COLO829 (cell line): Measurements from ENCODE around the gene CDC42SE1.
A peak's percentile ranks its signal among the peaks of the same experiment; 100 is the strongest.
"Not testable (repeated sequence)": the region's sequence is repeated elsewhere in the genome, so short reads cannot be mapped to it uniquely, and the experiment has no call there.

Experiments used
- DNase-seq: peaks from one replicate; pipeline ENCODE4 v3.0.0; 2012; ENCODE audit warnings: low spot score

Gene CDC42SE1

DNA sequence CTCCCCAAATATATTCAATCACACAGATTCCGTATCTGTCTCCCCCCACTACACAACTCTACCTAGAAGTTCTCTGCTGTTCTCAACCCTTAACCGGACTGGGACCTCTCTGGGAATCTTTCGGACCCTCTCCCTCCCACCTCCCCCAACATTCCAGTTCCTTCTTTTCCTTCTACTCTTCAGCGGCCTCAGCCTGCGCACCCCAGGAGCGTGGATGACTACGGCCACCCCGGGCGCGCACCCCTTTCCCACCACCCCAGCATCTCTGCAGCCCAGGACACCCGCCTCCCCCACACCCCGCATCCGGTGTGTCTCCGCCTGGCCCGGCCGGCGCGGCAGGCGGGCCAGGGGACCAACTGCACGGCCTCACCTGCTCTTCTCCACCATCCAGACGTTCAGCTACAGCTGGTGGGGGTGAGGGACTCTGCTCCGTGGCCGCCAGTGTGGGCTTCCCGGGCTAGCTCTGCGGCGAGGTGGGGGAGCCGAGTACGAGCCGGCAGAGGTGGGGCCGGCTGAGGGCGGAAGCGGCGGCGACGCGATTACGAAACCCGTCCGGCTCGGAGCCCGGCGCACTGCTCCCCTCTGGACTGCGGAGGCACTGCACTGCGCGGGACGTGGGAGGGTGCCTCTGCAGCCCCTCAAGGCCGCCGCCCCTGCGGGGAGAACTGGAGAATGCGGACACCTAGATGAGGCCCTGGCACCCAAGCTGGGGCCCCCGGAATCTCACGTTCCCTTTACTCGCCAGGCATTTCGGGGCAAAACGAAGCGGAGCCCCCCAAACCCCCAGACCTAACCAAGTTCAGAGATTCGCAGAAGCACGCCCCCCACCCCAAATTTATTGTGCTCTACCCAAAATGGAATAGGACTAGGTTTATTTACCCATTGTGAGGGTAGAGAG lies at the start of gene CDC42SE1:
Gene CDC42SE1, minus strand, starts transcription at position 514 of the 898 bp plus-strand sequence. CDS start 3,892 bp downstream, outside the sequence.
- peak; percentile 87 for DNase-seq

DNA sequence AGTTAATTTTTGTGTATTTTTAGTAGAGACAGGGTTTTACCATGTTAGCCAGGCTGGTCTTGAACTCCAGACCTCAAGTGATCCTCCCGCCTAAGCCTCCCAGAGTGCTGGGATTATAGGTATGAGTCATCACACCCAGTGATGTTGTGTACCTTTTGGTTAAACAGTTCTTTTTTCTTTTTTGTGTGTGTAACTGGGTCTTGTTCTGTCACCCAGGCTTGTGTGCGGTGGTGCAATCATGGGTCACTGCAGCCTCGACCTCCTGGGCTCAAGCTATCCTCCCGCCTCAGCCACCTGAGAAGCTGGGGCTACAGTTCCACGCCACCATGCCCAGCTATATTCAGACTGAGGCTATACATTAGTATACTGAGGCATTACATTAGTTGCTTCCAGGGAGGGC lies 48.9 kb upstream of the CDC42SE1 start:
- no peak for DNase-seq

GRCh38 chr1:151106894-151107293 lies 47.5 kb upstream of the CDC42SE1 start:
- no peak for DNase-seq

DNA sequence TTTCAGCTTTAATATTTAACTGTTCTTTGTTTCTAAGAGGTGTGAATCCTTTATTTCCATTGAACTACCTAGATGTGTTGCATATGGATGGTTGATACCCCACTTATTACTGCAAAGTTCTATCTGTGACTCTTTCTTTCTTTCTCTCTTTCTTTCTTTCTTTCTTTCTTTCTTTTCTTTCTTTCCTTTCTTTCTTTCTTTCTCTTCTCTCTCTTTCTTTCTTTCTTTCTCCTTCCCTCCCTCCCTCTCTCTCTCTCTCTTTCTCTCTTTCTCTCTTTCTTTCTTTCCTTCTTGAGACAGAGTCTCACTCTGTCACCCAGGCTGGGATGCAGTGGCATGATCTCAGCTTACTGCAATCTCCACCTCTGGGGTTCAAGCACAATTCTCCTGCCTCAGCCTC lies 45.2 kb upstream of the CDC42SE1 start:
- DNase-seq, result no peak

- DNase-seq, result no peak
Observed at GRCh38 chr1:151098126-151098525, 38.7 kb upstream of the CDC42SE1 start.

GRCh38 chr1:151097426-151097825 lies 38.0 kb upstream of the CDC42SE1 start:
- not testable (repeated sequence) for DNase-seq

GRCh38 chr1:151085953-151086559 lies 26.6 kb upstream of the CDC42SE1 start:
- DNase-seq, result no peak

- DNase-seq, result no peak
Observed at GRCh38 chr1:151072224-151072623, 12.8 kb upstream of the CDC42SE1 start.

DNA sequence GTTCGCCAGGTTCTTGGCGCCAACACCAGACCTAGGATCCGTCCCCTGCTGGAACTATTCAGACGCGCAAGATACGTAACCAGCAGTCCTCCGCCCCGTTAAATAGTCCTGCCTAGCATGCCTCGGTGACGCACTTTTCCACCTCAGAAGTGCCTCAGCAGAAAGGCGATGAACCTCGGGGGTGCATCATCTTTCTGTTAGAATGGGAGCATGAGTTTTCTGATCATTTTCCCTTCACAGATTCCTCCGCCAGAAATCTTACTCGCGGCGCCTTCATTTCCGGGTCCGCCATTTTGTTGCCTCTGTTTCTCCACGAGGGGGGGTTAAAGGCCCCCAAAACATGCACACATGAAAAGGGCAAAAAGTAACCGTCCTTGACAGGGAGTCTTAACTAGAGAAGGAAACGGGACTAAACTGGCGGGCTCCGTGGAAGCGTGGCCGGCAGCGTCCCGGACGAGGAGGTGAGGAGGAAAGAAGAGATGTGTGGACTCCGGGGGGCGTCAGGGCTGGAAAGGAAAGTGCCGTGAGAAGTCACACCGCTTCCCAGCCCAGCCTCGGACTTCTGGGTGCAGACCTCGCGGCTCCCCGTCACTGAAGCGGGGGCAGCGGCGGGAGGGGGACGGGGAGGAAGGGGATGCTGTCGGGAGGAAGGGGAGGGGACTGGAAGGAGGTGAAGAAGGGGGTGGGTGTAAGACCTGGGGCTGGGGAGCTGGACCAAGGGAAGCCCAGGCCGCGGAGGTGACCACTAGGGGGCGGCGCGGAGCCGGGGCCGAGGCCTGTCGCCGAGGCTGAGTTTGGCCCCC lies 11.3 kb upstream of the CDC42SE1 start, which contains the start of gene GABPB2:
Gene GABPB2, plus strand, starts transcription at position 288 of the 803 bp plus-strand sequence. CDS start 17,429 bp downstream, outside the sequence.
- DNase-seq, result peak; percentile 87

DNA sequence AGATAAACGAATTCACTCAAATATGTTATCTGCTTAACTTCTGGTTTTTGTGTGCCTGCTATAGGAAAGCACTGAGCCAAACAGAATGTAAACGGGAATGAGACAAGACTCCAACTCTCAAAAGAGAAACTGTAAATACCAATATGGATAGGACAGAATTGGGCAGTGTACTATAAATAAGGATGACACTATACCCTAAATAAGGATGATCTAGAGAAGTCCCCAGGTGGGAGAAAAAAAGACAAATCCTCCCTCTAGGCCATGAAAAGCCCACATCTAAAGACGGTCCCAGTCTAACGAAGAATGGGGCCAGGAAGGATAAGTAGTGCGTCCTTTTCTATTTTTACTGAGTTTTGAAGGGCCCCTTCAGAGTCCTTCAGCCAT lies 9.7 kb upstream of the CDC42SE1 start:
- no peak for DNase-seq

- no peak for DNase-seq
Observed at GRCh38 chr1:151067185-151067584, 7.8 kb upstream of the CDC42SE1 start.

DNA sequence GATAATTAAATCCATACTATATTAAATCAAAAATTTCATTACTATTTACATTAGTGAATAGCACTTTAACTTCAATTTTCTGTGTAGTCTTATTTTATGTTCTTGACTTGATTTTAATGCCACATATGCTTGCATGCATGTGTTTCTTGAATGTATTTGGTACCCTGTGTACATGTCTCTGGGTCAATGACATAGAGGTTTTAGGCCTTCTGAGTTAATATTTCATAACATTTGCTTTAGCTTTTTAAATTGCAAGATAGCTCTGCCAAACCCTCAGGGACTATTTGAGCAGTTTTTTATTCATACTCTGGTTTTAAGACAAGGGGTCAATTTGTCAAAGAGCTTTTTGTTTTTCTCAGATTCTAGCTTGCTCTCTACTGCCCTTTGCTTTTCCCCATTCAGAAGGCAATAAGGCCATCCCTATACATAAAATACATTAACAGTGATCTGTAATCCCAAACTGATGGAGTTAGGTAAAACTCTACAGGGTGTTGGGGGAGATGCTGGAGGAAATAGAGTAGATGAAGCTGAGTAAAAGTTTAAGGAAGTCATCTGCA lies 5.7 kb upstream of the CDC42SE1 start:
- DNase-seq, result peak; percentile 78

DNA sequence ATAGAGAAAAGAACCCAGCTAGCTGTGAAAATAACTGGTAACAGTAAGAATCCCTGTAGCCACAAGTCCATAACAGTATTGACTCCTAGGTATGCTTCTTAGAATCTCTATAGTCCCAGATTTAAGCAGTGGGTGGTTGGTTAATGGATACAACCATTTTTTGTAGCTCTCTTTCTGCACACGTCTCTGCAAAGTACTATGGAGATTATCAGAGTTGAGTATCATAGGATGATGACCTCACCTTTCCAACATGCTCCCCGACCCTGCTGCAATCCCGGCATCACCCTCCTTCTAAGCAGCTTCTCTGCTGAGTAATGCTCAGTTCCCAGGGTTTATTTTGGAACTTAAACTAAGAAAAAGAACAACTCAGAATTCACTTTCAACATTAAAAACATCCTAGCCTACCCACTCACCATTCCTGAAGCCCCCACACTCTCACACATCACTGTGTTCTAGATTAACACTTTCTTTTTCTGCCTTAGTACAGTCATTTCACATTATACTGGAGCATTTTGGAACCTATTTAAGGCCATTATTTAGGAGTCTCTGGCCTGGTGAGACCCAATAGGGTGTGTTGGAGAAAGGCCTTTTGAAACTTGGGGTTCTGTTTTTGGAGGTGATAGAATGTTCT lies 3.4 kb upstream of the CDC42SE1 start:
- no peak for DNase-seq

DNA sequence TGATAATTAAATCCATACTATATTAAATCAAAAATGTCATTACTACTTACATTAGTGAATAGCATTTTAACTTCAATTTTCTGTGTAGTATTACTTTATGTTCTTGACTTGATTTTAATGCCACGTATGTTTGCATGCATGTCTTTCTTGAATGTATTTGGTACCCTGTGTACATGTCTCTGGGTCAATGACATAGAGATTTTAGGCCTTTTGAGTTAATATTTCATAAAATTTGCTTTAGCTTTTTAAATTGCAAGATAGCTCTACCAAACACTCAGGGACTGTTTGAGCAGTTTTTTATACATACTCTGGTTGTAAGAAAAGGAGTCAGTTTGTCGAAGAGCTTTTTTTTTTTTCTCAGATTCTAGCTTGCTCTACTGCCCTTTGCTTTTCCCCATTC lies 2.3 kb upstream of the CDC42SE1 start:
- DNase-seq, result no peak

- no peak for DNase-seq
Observed at GRCh38 chr1:151060657-151061421, 1.4 kb upstream of the CDC42SE1 start.

DNA sequence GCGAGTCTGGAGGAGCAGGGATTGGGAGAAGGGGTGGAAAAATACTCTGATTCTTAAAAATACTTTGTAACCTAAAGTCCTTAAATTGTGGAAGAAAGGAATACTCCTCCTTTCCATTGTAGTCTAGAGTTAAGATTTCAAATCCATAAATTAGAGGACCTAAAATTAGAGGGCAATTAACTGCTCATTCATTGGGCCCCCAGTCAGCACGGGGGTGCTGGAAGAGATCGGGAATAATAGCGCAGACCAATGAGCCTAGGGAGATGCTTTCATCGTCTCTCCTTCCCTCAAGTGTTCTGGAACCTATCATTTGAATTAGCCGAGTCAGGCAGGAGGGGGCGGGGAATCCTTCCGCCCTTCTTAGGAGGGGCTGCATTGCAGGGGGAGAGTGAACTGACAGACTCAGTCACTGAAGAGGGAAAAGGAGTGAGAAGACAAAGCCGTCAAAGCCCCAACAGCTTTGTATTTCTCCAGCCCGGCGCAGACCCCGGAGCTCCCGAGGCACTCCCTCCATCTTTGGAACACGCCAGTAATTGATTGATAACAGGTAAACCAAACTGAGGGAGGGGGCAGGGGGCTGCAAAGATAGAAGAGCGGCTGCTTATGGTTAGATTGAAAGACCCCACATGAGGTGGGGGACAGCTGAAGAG lies 710 bp upstream of the CDC42SE1 start, which contains the start of gene MLLT11:
Gene MLLT11, plus strand, starts transcription at position 391 of the 650 bp plus-strand sequence. CDS start 6,828 bp downstream, outside the sequence.
- no peak for DNase-seq

GRCh38 chr1:151058692-151059091 lies 730 bp downstream of the CDC42SE1 start:
- DNase-seq, result no peak

DNA sequence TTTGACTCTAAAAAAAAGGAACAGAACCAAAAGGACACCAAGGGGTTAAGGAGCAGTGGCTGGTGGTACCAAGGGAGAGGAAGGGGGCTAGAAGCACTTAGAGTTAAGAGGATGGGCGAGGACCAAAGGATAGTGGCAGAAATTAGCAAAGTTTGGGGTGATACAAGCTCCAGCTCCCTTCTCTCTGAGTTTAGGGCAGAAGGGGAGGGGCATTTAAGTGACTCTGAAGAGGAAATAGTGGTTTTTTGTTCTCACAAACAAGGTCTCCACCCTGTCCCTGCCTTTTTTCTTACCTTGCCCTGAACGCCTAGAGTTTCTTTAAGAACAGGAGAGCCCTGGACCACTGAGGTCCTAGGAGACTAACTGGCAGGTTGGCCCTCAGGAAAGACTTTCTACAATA lies 3.3 kb downstream of the CDC42SE1 start:
- DNase-seq, result no peak

GRCh38 chr1:151055581-151055980 lies 3.8 kb downstream of the CDC42SE1 start:
- DNase-seq, result no peak

- no peak for DNase-seq
Observed at GRCh38 chr1:151054971-151055547, 4.4 kb downstream of the CDC42SE1 start.
